HEK293 (cell line): ENCODE measurements around the gene SLC35E2B.
A peak's percentile ranks its signal among the peaks of the same experiment; 100 is the strongest.
"Not testable (repeated sequence)": the region's sequence is repeated elsewhere in the genome, so short reads cannot be mapped to it uniquely, and the experiment has no call there.

Experiments
- CTCF ChIA-PET: fragments of 350-600 bp; formaldehyde crosslinking; extraction: SDS; loops from one replicate; lab custom pipeline; 2021; ENCODE audit warnings: antibody characterized with exemption; lab: Yijun Ruan, JAX
- POLR2A ChIA-PET: fragments of 300-600 bp; formaldehyde crosslinking; extraction: SDS; loops from one replicate; lab custom pipeline; 2020; ENCODE audit warnings: antibody characterized with exemption, inconsistent platforms; lab: Yijun Ruan, JAX
- H3K27ac ChIP-seq: fragments of 200-500 bp; sonication (Bioruptor generic); 2 replicates; pipeline ENCODE4 v1.5.1; 2014; ENCODE audit warnings: low read depth, low read length, control low read depth, inconsistent platforms; ENCODE audit errors: extremely low read depth
- H3K36me3 ChIP-seq, 2 experiments: fragments of 200-500 bp in 1 of 2; sonication (Bioruptor generic) in 1 of 2; 1 replicate in 1 of 2; 2 replicates in 1 of 2; pipeline ENCODE4 v1.5.1; 2014 to 2017; ENCODE audit warnings: inconsistent platforms in 2 of 2, low read length in 2 of 2; ENCODE audit not compliant: control insufficient read depth in 2 of 2, insufficient read depth in 1 of 2
- H3K4me1 ChIP-seq: fragments of 200-500 bp; sonication (Bioruptor generic); 2 replicates; pipeline ENCODE4 v1.5.1; 2014; ENCODE audit warnings: mild to moderate bottlenecking, low read length, inconsistent platforms; ENCODE audit not compliant: control insufficient read depth, insufficient read depth
- H3K4me3 ChIP-seq: 2 replicates; pipeline ENCODE4 v1.5.1; 2011; ENCODE audit warnings: low read depth, mild to moderate bottlenecking, control low read depth, low read length, moderate library complexity
- H3K9me3 ChIP-seq: fragments of 200-500 bp; sonication (Bioruptor generic); 2 replicates; pipeline ENCODE4 v1.5.1; 2014; ENCODE audit warnings: low read depth, low read length, inconsistent platforms; ENCODE audit not compliant: control insufficient read depth, insufficient read depth
- EGR2 ChIP-seq: fragments of 450-650 bp; formaldehyde crosslinking; IDR thresholded peaks from 2 replicates; pipeline ENCODE4 v1.5.1; 2016; ENCODE audit warnings: low read depth, missing biosample characterization, missing genetic modification characterization
- REPIN1 ChIP-seq: fragments of 450-650 bp; formaldehyde crosslinking; IDR thresholded peaks from 2 replicates; pipeline ENCODE4 v1.5.1; 2017; ENCODE audit warnings: missing biosample characterization, missing genetic modification characterization, low read depth
- SALL2 ChIP-seq: fragments of 450-650 bp; formaldehyde crosslinking; IDR thresholded peaks from 2 replicates; pipeline ENCODE4 v1.5.0; 2017; ENCODE audit warnings: missing biosample characterization, mild to moderate bottlenecking, missing genetic modification characterization, borderline replicate concordance
- ZBTB11 ChIP-seq: fragments of 450-650 bp; formaldehyde crosslinking; conservative IDR thresholded peaks from 2 replicates; pipeline ENCODE4 v1.5.1; 2016; ENCODE audit warnings: low read depth, missing biosample characterization, missing genetic modification characterization
- ZBTB44 ChIP-seq: fragments of 450-650 bp; IDR thresholded peaks from 2 replicates; pipeline ENCODE4 v1.5.1; 2018; ENCODE audit warnings: missing biosample characterization, mild to moderate bottlenecking, missing genetic modification characterization
- ZFHX2 ChIP-seq: fragments of 450-650 bp; formaldehyde crosslinking; conservative IDR thresholded peaks from 2 replicates; pipeline ENCODE4 v1.5.1; 2016; ENCODE audit warnings: missing biosample characterization, missing genetic modification characterization
- ZNF175 ChIP-seq: fragments of 450-650 bp; formaldehyde crosslinking; IDR thresholded peaks from 2 replicates; pipeline ENCODE4 v1.5.1; 2016; ENCODE audit warnings: missing biosample characterization, missing genetic modification characterization
- ZNF239 ChIP-seq: fragments of 450-650 bp; formaldehyde crosslinking; IDR thresholded peaks from 2 replicates; pipeline ENCODE4 v1.5.1; 2016; ENCODE audit warnings: missing biosample characterization, missing genetic modification characterization
- ZNF280C ChIP-seq: fragments of 450-650 bp; formaldehyde crosslinking; IDR thresholded peaks from 2 replicates; pipeline ENCODE4 v1.5.1; 2016; ENCODE audit warnings: missing biosample characterization, missing genetic modification characterization
- ZNF488 ChIP-seq: fragments of 450-650 bp; formaldehyde crosslinking; IDR thresholded peaks from 2 replicates; pipeline ENCODE4 v1.5.1; 2016; ENCODE audit warnings: missing biosample characterization, missing genetic modification characterization
- ZNF521 ChIP-seq: fragments of 450-650 bp; formaldehyde crosslinking; IDR thresholded peaks from 2 replicates; pipeline ENCODE4 v1.5.1; 2017; ENCODE audit warnings: missing biosample characterization, mild to moderate bottlenecking, missing genetic modification characterization
- ZNF544 ChIP-seq: fragments of 450-650 bp; formaldehyde crosslinking; IDR thresholded peaks from 2 replicates; pipeline ENCODE4 v1.5.0; 2017; ENCODE audit warnings: missing biosample characterization, missing genetic modification characterization
- ZNF670 ChIP-seq: fragments of 450-650 bp; formaldehyde crosslinking; IDR thresholded peaks from 2 replicates; pipeline ENCODE4 v1.5.1; 2016; ENCODE audit warnings: missing biosample characterization, missing genetic modification characterization, low read depth

The SLC35E2B gene

GRCh38 chr1:1692324-1692713 lies 276 bp downstream of the SLC35E2B start (continued):
- TF ChIP-seq ZBTB11 (tag by site-specific recombination), result peak; percentile 8; the same call in 1 of the 2 replicates

GRCh38 chr1:1691443-1691842 lies 1.2 kb downstream of the SLC35E2B start:
- not testable (repeated sequence) for H3K9me3 ChIP-seq, H3K4me3 ChIP-seq

GRCh38 chr1:1689526-1689925 lies 3.1 kb downstream of the SLC35E2B start:
- H3K4me1 ChIP-seq, H3K36me3 ChIP-seq, H3K4me3 ChIP-seq, H3K27ac ChIP-seq, H3K9me3 ChIP-seq, POLR2A ChIA-PET: not testable (repeated sequence)
- CTCF ChIA-PET, result interaction anchor here (0.7 kb wide), 1 partner anchor 24 kb away, joined by 3 read pairs; no protein-coding TSS in a partner anchor

More at GRCh38 chr1:1691443-1691842, 1.2 kb downstream of the SLC35E2B start:
- CTCF ChIA-PET, H3K4me1 ChIP-seq, H3K36me3 ChIP-seq, H3K27ac ChIP-seq, POLR2A ChIA-PET: not testable (repeated sequence)

- ChIA-PET POLR2A (no interaction called here), CTCF (no interaction called here)
- no peak for TF ChIP-seq ZNF670 (tag by site-specific recombination)
- no peak for TF ChIP-seq ZNF488 (tag by site-specific recombination)
- Histone ChIP-seq H3K9me3 (no peaks in the 10 kb centered on the region), H3K4me1 (no peaks in the 10 kb centered on the region), H3K27ac (no peak overlapping the region), H3K4me3 (no peak overlapping the region), H3K36me3 (peaks cover 0 to 9% of the 10 kb centered on the region in 2 experiments; a peak in 2 of 3 replicates)
These were observed 4.7 kb downstream of the SLC35E2B start for GRCh38 chr1:1687846-1688245.

- peak overlapping the region; percentile 16; the same call in 1 of the 2 replicates for H3K27ac ChIP-seq
- no peaks in the 10 kb centered on the region for H3K4me1 ChIP-seq
- no peak overlapping the region for H3K4me3 ChIP-seq
- no peaks in the 10 kb centered on the region for H3K9me3 ChIP-seq
- ChIA-PET POLR2A (no interaction called here), CTCF (no interaction called here)
- H3K36me3 ChIP-seq, result peaks cover 0 to 8% of the 10 kb centered on the region in 2 experiments; a peak in 2 of 3 replicates
- TF ChIP-seq ZFHX2 (peak; percentile 62), ZNF239 (no peak), REPIN1 (tag by site-specific recombination) (no peak), ZNF544 (tag by site-specific recombination) (no peak), ZNF521 (tag by site-specific recombination) (no peak), SALL2 (no peak), EGR2 (peak; percentile 79), ZNF175 (tag by site-specific recombination) (no peak), ZNF280C (no peak), ZBTB44 (tag by site-specific recombination) (no peak)
These were observed 8.4 kb downstream of the SLC35E2B start for GRCh38 chr1:1684031-1684681.
